Medulla oblongata (tissue), 1 donor: Measurements from ENCODE around the gene SCN7A.
"Not testable (repeated sequence)": the region's sequence is repeated elsewhere in the genome, so short reads cannot be mapped to it uniquely, and the experiment has no call there.

ENCODE experiments used
- DNase-seq: peaks from one replicate; pipeline ENCODE4 v3.0.0-alpha.2; 2015; ENCODE audit errors: extremely low spot score

Gene SCN7A

GRCh38 chr2:166494140-166494624 is at the start of gene SCN7A:
Gene SCN7A, minus strand, starts transcription at chr2:166494249. Its CDS starts 16,553 bp downstream, at chr2:166477696.
- peak; percentile 14 for DNase-seq

GRCh38 chr2:166539340-166540162 is 45.5 kb upstream of the SCN7A start:
- peak; percentile 80 for DNase-seq

GRCh38 chr2:166536111-166536510 is 42.1 kb upstream of the SCN7A start:
- DNase-seq: no peak

- no peak for DNase-seq
Measured at GRCh38 chr2:166521155-166521554, 27.1 kb upstream of the SCN7A start.

- no peak for DNase-seq
Measured at GRCh38 chr2:166520604-166521003, 26.6 kb upstream of the SCN7A start.

GRCh38 chr2:166519391-166519962 is 25.4 kb upstream of the SCN7A start:
- no peak for DNase-seq

- no peak for DNase-seq
Measured at GRCh38 chr2:166518634-166519390, 24.8 kb upstream of the SCN7A start.

GRCh38 chr2:166517533-166518061 is 23.5 kb upstream of the SCN7A start:
- DNase-seq: no peak

- DNase-seq: peak; percentile 38
Measured at GRCh38 chr2:166516712-166517303, 22.8 kb upstream of the SCN7A start.

- no peak for DNase-seq
Measured at GRCh38 chr2:166513952-166514351, 19.9 kb upstream of the SCN7A start.

- no peak for DNase-seq
Measured at GRCh38 chr2:166499281-166499680, 5.2 kb upstream of the SCN7A start.

GRCh38 chr2:166491461-166491860 is 2.6 kb downstream of the SCN7A start:
- DNase-seq: no peak

GRCh38 chr2:166487171-166487570 is 6.9 kb downstream of the SCN7A start:
- DNase-seq: no peak

- no peak for DNase-seq
Measured at GRCh38 chr2:166485558-166486178, 8.4 kb downstream of the SCN7A start.

GRCh38 chr2:166472332-166472731 is 21.7 kb downstream of the SCN7A start:
- no peak for DNase-seq

- no peak for DNase-seq
Measured at GRCh38 chr2:166468124-166469024, 25.7 kb downstream of the SCN7A start.

- DNase-seq: no peak
Measured at GRCh38 chr2:166464187-166464586, 29.9 kb downstream of the SCN7A start.

- DNase-seq: no peak
Measured at GRCh38 chr2:166463640-166464039, 30.4 kb downstream of the SCN7A start.

- no peak for DNase-seq
Measured at GRCh38 chr2:166458674-166459073, 35.4 kb downstream of the SCN7A start.

GRCh38 chr2:166455823-166456222 is 38.2 kb downstream of the SCN7A start:
- not testable (repeated sequence) for DNase-seq
